Fibroblast of peridontal ligament (primary cell): Measurements from ENCODE around the gene CD59.

Experiments
- DNase-seq: peaks from one replicate; pipeline ENCODE4 v3.0.0-alpha.2; 2010; ENCODE audit errors: extremely low read depth

Gene CD59, protein sequence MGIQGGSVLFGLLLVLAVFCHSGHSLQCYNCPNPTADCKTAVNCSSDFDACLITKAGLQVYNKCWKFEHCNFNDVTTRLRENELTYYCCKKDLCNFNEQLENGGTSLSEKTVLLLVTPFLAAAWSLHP

DNA sequence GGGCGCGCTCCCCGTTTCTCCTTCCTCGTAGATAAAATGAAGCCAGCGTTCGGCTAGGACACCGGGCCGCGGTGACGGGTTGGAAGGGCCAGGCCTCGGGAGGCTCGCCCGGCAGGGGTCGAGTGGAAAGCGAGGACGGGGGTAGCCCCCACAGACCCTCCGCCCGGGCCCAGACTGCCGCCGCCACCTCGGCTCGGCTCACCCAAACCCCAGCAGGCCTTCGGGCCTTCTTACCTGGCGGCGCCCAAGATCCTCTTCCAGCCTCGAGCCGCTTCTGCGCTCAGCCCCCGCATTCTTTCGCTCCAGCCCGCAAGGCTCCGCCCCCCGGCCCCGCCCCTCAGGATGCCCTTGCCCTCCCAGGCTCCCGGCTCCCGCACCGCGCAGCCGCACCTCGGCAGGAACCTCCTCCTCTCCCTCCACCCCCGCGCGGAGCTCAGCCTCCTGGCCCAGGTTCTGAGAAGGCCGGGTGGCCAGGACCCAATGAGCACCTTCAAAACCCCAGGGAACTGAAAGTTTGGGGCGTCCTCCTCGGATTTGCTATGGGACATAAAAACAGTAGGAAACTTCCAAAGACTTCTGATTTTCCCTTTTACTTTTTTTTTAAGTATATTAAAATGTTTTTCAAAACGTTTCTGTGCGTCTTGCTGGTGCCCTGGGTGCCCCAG, at the start of gene CD59:
TSS of gene CD59 (minus strand) at position 276 of the 665 bp plus-strand sequence. CDS start 13,978 bp downstream, outside the sequence.
- DNase-seq, result peak; percentile 84

GRCh38 chr11:33785609-33786008, 49.4 kb upstream of the CD59 start:
- no peak for DNase-seq

GRCh38 chr11:33779849-33780528, 43.8 kb upstream of the CD59 start:
- peak; percentile 85 for DNase-seq

- DNase-seq, result peak; percentile 86
Measured at GRCh38 chr11:33778675-33779074, 42.5 kb upstream of the CD59 start.

GRCh38 chr11:33777906-33778305, 41.7 kb upstream of the CD59 start:
- DNase-seq, result no peak

DNA sequence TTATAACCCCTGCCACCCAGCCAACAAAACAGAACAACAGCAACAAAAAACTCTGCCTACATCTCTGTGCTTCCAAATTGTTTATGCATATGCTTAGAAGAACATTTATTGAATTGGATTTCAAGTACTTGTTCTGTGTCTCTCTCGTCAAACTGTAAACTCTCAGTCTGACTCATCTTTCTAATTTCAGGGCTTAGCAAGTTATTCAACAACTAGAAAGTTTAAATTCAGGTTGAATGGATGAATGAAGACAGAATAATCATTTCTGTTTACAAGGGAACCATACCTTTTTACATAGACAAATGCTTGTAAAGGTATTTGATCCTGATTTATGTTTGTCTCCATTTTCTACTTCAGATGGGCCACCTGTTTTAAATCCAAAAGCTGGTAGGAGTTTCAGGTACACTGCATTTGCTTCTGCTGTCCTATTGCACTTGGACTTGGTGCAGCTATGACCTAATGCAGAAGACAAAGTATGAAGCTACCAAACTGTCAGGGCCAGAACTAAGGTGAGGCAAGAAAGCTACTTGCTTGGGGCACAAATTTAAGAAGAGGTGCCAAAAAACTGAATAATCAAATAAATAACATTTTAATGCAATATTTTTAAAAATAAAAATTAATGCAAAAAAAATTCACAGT, 39.7 kb upstream of the CD59 start:
- DNase-seq, result peak; percentile 54

- no peak for DNase-seq
Measured at GRCh38 chr11:33775467-33775807, 39.2 kb upstream of the CD59 start.

- no peak for DNase-seq
Measured at GRCh38 chr11:33774736-33775466, 38.7 kb upstream of the CD59 start.

DNA sequence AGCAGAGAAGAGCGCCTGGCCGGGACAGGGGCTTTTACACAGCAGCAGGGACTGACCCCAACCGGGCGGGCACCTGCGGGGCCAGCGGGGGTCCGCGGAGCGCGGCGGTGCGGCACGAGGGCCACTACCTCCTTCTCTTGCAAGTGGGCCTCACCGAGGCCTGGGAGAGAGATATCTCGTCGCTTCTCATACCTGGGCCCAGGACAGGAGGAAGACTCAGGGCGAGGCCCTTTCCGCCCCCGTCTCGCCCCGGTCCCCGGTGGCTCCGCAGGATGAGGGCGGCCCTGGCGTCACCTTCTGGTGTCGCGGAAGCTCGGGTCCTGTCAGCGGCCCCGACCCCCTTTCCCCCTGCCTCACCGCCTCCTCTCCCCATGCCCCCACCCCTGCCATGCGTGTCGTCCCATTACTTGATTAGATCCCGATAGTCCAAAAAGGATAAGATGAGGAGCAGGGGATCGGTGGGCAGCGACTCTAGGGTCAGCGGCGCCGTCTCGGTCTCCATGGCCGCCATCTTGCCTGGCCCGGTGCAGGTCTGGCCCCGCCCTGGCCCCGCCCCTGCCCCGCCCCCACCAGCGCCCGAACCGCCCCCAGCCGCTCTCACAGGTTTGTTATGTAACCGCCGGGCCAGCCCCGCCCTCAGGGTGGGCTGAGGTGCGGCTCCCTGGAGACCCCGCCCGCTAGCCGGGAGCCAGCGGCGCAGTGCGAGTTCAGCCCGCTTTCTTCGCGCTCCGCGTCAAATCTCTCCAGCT, 37.9 kb upstream of the CD59 start, which contains the start of gene FBXO3:
TSS of gene FBXO3 (minus strand) at position 534 of the 749 bp plus-strand sequence. CDS start at position 511, 23 bp downstream.
- peak; percentile 55 for DNase-seq

GRCh38 chr11:33773404-33773986, 37.3 kb upstream of the CD59 start:
- DNase-seq, result no peak

DNA sequence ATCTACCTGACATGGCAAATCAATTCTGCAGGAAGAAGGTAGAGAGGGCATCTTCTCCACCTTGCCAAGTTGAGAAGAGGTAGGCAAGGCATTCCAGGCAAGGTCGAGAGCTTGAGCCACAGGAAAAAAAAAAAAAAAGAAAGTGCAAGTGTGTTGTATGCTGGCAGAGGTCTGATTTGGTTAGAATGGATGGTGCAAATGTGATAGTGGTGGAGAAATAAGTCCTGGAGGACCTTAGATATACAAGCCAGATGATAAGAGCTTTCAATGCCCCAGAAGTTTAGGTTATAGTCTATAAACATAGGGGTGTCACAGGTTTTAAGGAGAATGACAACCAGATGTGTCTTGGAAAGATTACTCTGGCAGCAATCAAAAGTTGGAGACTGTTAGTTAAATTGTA, 36.6 kb upstream of the CD59 start:
- no peak for DNase-seq

DNA sequence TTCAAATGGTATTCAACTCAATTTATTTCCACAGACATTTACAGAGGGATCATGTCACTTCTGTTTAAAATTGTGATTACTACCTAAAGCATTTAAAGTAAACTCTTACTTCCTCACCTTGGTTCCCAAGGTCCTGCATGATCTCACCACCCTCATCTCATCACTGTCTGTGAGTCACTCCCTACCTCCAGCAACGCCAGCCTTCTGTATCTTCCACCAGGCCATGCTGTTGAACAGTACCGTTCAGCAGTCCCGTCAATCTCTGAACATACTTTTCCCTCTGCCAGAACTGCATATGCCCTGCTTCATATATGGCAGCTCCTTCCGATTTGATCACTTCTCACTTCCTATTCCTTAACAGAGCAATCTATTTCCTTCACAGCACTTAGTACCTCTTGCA, 36.1 kb upstream of the CD59 start:
- DNase-seq, result no peak

DNA sequence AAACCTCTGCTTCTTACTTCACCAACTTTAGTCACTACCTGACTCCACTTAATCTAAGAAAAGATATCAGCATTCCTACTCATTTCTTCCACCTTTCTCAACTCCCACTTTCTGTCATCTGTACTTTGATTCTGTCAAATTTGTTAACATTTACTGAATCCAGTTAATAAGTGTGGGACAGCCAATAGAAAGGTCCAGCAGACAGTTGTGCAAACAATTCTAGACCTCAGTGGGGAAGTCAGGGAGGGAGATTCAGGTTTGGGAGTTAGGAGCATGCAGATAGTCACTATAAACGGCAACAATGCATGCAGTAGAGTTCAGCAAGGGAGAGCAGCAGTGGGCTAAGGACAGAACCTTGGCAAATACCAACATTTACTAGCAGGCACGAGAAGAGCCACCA, 34.0 kb upstream of the CD59 start:
- DNase-seq, result no peak

DNA sequence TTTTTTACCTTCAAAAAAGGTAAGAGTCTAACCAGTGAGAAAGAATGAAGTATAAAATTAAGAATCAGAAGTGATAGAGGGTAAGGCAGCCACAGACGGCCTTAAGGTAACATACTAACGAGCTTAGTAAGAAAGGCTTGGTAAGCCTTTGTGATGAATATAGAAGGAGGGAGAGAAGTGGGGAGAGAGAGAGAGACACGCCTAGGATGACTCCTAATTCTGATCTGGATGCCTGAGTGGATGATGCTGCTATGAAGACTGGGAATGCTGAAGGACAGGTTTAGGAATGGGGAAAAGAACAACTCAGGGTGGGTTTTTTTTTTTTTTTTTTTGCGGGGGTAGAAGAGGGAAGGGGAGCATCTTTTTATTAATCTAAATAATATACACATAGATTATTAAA, 33.3 kb upstream of the CD59 start:
- no peak for DNase-seq

- no peak for DNase-seq
Measured at GRCh38 chr11:33767624-33768023, 31.4 kb upstream of the CD59 start.

- no peak for DNase-seq
Measured at GRCh38 chr11:33766085-33766484, 29.9 kb upstream of the CD59 start.

DNA sequence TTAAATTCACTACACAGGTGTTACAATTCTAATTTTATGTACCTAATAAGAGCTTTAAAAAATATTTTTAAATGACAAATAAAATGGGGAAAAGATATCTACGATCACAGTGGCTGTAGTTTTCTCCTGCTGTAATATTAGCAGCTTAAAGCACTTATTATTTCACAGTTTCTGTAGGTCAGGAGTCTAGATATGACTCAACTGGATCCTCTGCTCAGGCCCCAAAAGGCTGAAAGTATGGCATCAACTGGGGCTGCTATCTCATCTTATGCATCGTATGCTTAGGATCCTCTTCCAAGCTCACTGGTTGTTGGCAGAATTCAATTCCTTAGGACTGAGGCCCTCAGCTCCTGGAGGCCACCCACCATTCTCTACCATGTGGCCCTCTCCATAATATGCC, 25.2 kb upstream of the CD59 start:
- DNase-seq, result no peak

DNA sequence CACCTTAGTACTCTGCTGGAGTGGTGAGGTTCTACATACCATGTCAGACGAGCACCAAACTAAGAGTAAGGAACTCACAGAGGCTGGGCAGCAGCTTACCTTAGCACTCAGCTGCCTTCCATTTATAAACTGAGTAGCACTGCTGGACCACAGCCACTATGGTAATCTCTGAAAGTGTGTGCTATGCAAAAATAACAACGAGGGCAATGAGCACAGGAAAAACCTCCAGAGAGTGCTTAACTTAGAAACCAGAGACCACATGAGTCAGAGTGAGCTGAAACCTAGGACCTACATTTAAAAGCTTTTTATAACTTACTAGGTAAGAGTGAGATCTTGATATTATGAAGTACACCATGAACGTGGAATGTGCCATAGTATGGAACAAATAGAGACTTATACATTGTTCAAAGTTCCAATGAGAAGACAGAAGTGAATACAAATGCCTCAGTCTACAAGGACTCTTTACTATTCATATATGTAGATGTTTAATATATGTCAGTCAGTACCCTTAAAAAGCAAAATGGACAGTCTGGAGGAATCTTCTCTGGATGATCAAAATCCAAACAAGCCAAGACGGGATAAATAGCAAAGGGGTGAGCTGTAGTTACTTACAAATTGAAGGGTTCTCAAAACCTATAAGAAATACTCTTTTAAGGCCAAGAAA, 17.2 kb upstream of the CD59 start:
- peak; percentile 71 for DNase-seq

- no peak for DNase-seq
Measured at GRCh38 chr11:33751878-33752277, 15.7 kb upstream of the CD59 start.

- peak; percentile 84 for DNase-seq
Measured at GRCh38 chr11:33747979-33748378, 11.8 kb upstream of the CD59 start.
